DOHH2 (cell line): ENCODE measurements around the gene AQP12A.

Experiments used
- H3F3A ChIP-seq: fragments of 200-600 bp; sonication (generic), shearing (Covaris generic); 2 replicates; pipeline ENCODE4 v1.6.0; 2016; ENCODE audit warnings: antibody characterized with exemption, mild to moderate bottlenecking; ENCODE audit not compliant: control insufficient read depth, insufficient read depth
- H3K27ac ChIP-seq: fragments of 200-600 bp; sonication (generic); 2 replicates; pipeline ENCODE4 v1.5.1; 2014; ENCODE audit warnings: low read depth, mild to moderate bottlenecking, low read length, moderate library complexity
- H3K27me3 ChIP-seq: fragments of 200-600 bp; sonication (generic); 2 replicates; pipeline ENCODE4 v1.6.1; 2014; ENCODE audit warnings: mild to moderate bottlenecking, low read length, mixed read lengths; ENCODE audit not compliant: control insufficient read depth
- H3K36me3 ChIP-seq: fragments of 200-600 bp; sonication (generic); 2 replicates; pipeline ENCODE4 v1.6.1; 2014; ENCODE audit warnings: mild to moderate bottlenecking, low read length, moderate library complexity, mixed read lengths; ENCODE audit not compliant: control insufficient read depth
- H3K4me1 ChIP-seq: fragments of 200-600 bp; sonication (generic); 2 replicates; pipeline ENCODE4 v1.6.1; 2014; ENCODE audit warnings: mild to moderate bottlenecking, low read length, mixed read lengths; ENCODE audit not compliant: control insufficient read depth
- H3K4me2 ChIP-seq: fragments of 200-600 bp; sonication (generic); 2 replicates; pipeline ENCODE4 v1.6.0; 2014; ENCODE audit warnings: mild to moderate bottlenecking, low read length, moderate library complexity
- H3K4me3 ChIP-seq: fragments of 200-600 bp; sonication (generic); 2 replicates; pipeline ENCODE4 v1.5.1; 2014; ENCODE audit warnings: mild to moderate bottlenecking, low read length, mixed read lengths
- H3K79me2 ChIP-seq: fragments of 200-600 bp; sonication (generic); 2 replicates; pipeline ENCODE4 v1.6.1; 2014; ENCODE audit warnings: mild to moderate bottlenecking, low read length, mixed read lengths; ENCODE audit not compliant: control insufficient read depth
- H3K9me2 ChIP-seq: fragments of 200-600 bp; sonication (generic); replicated peaks from 2 replicates; pipeline ENCODE4 v1.6.1; 2014; ENCODE audit warnings: mild to moderate bottlenecking, low read length, mixed read lengths; ENCODE audit not compliant: control insufficient read depth
- H3K9me3 ChIP-seq: fragments of 200-600 bp; sonication (generic); 2 replicates; pipeline ENCODE4 v1.6.1; 2014; ENCODE audit warnings: antibody characterized with exemption, low read length, mixed read lengths; ENCODE audit not compliant: control insufficient read depth, insufficient read depth
- H4K20me1 ChIP-seq: fragments of 200-600 bp; sonication (generic); 2 replicates; pipeline ENCODE4 v1.6.0; 2014; ENCODE audit warnings: low read depth, mild to moderate bottlenecking, antibody characterized with exemption, low read length, moderate library complexity; ENCODE audit not compliant: control insufficient read depth, insufficient read depth
- EZH2phosphoT487 ChIP-seq: fragments of 200-600 bp; sonication (generic); IDR thresholded peaks from 2 replicates; pipeline ENCODE4 v1.6.1; 2017; ENCODE audit warnings: borderline replicate concordance, mild to moderate bottlenecking, antibody characterized with exemption, low read length, moderate library complexity, mixed read lengths
- TF ChIP-seq, protein P1 (sequence below): fragments of 200-600 bp; sonication (generic); IDR thresholded peaks from one replicate; pipeline ENCODE4 v1.5.1; 2014; ENCODE audit warnings: antibody characterized with exemption, mild to moderate bottlenecking, low read depth, low read length; ENCODE audit not compliant: poor library complexity, severe bottlenecking

Gene AQP12A

GRCh38 chr2:240734756-240735155 lies 43.1 kb downstream of the AQP12A start:
- Histone ChIP-seq H3F3A (no peaks in the 10 kb centered on the region), H3K9me2 (no peaks in the 10 kb centered on the region), H3K4me2 (no peak overlapping the region), H3K4me3 (no peak overlapping the region), H4K20me1 (no peaks in the 10 kb centered on the region), H3K36me3 (no peaks in the 10 kb centered on the region), H3K27ac (no peak overlapping the region), H3K27me3 (no peaks in the 10 kb centered on the region), H3K79me2 (no peaks in the 10 kb centered on the region), H3K4me1 (no peaks in the 10 kb centered on the region), H3K9me3 (no peaks in the 10 kb centered on the region)
- TF ChIP-seq, protein P1, sequence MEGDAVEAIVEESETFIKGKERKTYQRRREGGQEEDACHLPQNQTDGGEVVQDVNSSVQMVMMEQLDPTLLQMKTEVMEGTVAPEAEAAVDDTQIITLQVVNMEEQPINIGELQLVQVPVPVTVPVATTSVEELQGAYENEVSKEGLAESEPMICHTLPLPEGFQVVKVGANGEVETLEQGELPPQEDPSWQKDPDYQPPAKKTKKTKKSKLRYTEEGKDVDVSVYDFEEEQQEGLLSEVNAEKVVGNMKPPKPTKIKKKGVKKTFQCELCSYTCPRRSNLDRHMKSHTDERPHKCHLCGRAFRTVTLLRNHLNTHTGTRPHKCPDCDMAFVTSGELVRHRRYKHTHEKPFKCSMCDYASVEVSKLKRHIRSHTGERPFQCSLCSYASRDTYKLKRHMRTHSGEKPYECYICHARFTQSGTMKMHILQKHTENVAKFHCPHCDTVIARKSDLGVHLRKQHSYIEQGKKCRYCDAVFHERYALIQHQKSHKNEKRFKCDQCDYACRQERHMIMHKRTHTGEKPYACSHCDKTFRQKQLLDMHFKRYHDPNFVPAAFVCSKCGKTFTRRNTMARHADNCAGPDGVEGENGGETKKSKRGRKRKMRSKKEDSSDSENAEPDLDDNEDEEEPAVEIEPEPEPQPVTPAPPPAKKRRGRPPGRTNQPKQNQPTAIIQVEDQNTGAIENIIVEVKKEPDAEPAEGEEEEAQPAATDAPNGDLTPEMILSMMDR, result no peak
- no peak for TF ChIP-seq EZH2phosphoT487

- H4K20me1 ChIP-seq, result no peaks in the 10 kb centered on the region
- TF ChIP-seq, protein P1, result no peak
- TF ChIP-seq EZH2phosphoT487, result no peak
- H3K27ac ChIP-seq, result no peak overlapping the region
- H3K9me2 ChIP-seq, result no peaks in the 10 kb centered on the region
- no peaks in the 10 kb centered on the region for H3K36me3 ChIP-seq
- H3K4me1 ChIP-seq, result no peaks in the 10 kb centered on the region
- H3F3A ChIP-seq, result no peaks in the 10 kb centered on the region
- H3K79me2 ChIP-seq, result no peaks in the 10 kb centered on the region
- H3K9me3 ChIP-seq, result no peaks in the 10 kb centered on the region
- H3K4me3 ChIP-seq, result no peak overlapping the region
- no peaks in the 10 kb centered on the region for H3K27me3 ChIP-seq
- no peak overlapping the region for H3K4me2 ChIP-seq
These were observed 43.8 kb downstream of the AQP12A start for GRCh38 chr2:240735476-240735875.

- Histone ChIP-seq H3F3A (no peaks in the 10 kb centered on the region), H3K27ac (no peak overlapping the region), H3K4me2 (no peak overlapping the region), H3K27me3 (no peaks in the 10 kb centered on the region), H3K4me1 (no peaks in the 10 kb centered on the region), H3K4me3 (no peak overlapping the region), H3K9me2 (no peaks in the 10 kb centered on the region), H3K79me2 (no peaks in the 10 kb centered on the region), H3K9me3 (no peaks in the 10 kb centered on the region), H4K20me1 (no peaks in the 10 kb centered on the region), H3K36me3 (no peaks in the 10 kb centered on the region)
- TF ChIP-seq, protein P1, result no peak
- no peak for TF ChIP-seq EZH2phosphoT487
These were observed 44.9 kb downstream of the AQP12A start for GRCh38 chr2:240736281-240737250.
